HepG2 (cell line): ENCODE results near the gene ZNF23. TPM values are rescaled to one million over a fixed set of nuclear protein-coding genes. Genes with fewer than 3 reads are reported as not detected.

Experiments used
- ATF7 ChIP-seq, 2 experiments: fragments of 450-650 bp in 1 of 2; sonication (generic) in 1 of 2; formaldehyde crosslinking in 1 of 2; IDR thresholded peaks; 2 replicates each; pipeline versions ENCODE4 v1.4.0 to v1.6.1; 2016 to 2020; ENCODE audit warnings: antibody characterized with exemption in 1 of 2, mild to moderate bottlenecking in 1 of 2, missing genetic modification reagents in 1 of 2
- BHLHE40 ChIP-seq: IDR thresholded peaks from 2 replicates; pipeline ENCODE4 v1.6.1; 2011; ENCODE audit warnings: low read length, improper control_type of control experiment
- DMAP1 ChIP-seq: IDR thresholded peaks from 2 replicates; pipeline ENCODE4 v1.6.1; 2016
- FOXO1 ChIP-seq: sonication (generic); formaldehyde crosslinking; IDR thresholded peaks from 2 replicates; pipeline ENCODE4 v1.4.0; 2020; ENCODE audit warnings: missing genetic modification reagents
- KLF13 ChIP-seq: sonication (generic); formaldehyde crosslinking; IDR thresholded peaks from 2 replicates; pipeline ENCODE4 v1.4.0; 2020; ENCODE audit warnings: mild to moderate bottlenecking, missing genetic modification reagents
- PPARG ChIP-seq: conservative IDR thresholded peaks from 2 replicates; pipeline ENCODE4 v1.6.1; 2016; ENCODE audit warnings: missing biosample characterization, missing genetic modification reagents
- RARG ChIP-seq: sonication (generic); formaldehyde crosslinking; IDR thresholded peaks from 2 replicates; pipeline ENCODE4 v1.4.0; 2020; ENCODE audit warnings: low read depth, mild to moderate bottlenecking, missing genetic modification reagents
- SP4 ChIP-seq: sonication (generic); formaldehyde crosslinking; IDR thresholded peaks from 2 replicates; pipeline ENCODE4 v1.8.1; 2023; ENCODE audit warnings: mild to moderate bottlenecking, missing genetic modification reagents
- TBL1XR1 ChIP-seq: fragments of 150-350 bp; IDR thresholded peaks from 2 replicates; pipeline ENCODE4 v1.6.1; 2014; ENCODE audit warnings: borderline replicate concordance, low read length; ENCODE audit not compliant: partially characterized antibody
- TCF7 ChIP-seq: sonication (generic); IDR thresholded peaks from 2 replicates; pipeline ENCODE4 v1.6.1; 2016; ENCODE audit warnings: antibody characterized with exemption, low read depth
- TRIM24 ChIP-seq: sonication (generic); formaldehyde crosslinking; IDR thresholded peaks from 2 replicates; pipeline ENCODE4 v1.8.0; 2022; ENCODE audit warnings: mild to moderate bottlenecking, missing genetic modification reagents
- ZFP82 ChIP-seq: sonication (generic); formaldehyde crosslinking; IDR thresholded peaks from 2 replicates; pipeline ENCODE4 v1.5.1; 2020; ENCODE audit warnings: mild to moderate bottlenecking, missing genetic modification reagents, borderline replicate concordance
- ZNF230 ChIP-seq: sonication (generic); formaldehyde crosslinking; IDR thresholded peaks from 2 replicates; pipeline ENCODE4 v1.4.0; 2020; ENCODE audit warnings: mild to moderate bottlenecking, missing genetic modification reagents
- ZNF260 ChIP-seq: sonication (generic); formaldehyde crosslinking; IDR thresholded peaks from 2 replicates; pipeline ENCODE4 v1.4.0; 2020; ENCODE audit warnings: missing genetic modification reagents, low read depth, mild to moderate bottlenecking, borderline replicate concordance
- ZNF296 ChIP-seq: sonication (generic); formaldehyde crosslinking; conservative IDR thresholded peaks from 2 replicates; pipeline ENCODE4 v1.5.0; 2020; ENCODE audit warnings: mild to moderate bottlenecking, missing genetic modification reagents
- ZNF33B ChIP-seq: sonication (generic); formaldehyde crosslinking; IDR thresholded peaks from 2 replicates; pipeline ENCODE4 v1.5.1; 2020; ENCODE audit warnings: mild to moderate bottlenecking, missing genetic modification reagents
- ZNF367 ChIP-seq: sonication (generic); formaldehyde crosslinking; IDR thresholded peaks from 2 replicates; pipeline ENCODE4 v1.4.0; 2020; ENCODE audit warnings: missing genetic modification reagents, borderline replicate concordance
- ZNF460 ChIP-seq: sonication (generic); formaldehyde crosslinking; IDR thresholded peaks from 2 replicates; pipeline ENCODE4 v1.5.1; 2020; ENCODE audit warnings: missing genetic modification reagents, mild to moderate bottlenecking, borderline replicate concordance
- ZNF607 ChIP-seq: sonication (generic); formaldehyde crosslinking; IDR thresholded peaks from 2 replicates; pipeline ENCODE4 v1.5.1; 2020; ENCODE audit warnings: missing genetic modification reagents, mild to moderate bottlenecking, borderline replicate concordance
- polyA plus RNA-seq, 8 experiments: library from polyadenylated mRNA; depleted of rRNA in 3 of 8; stranded (reverse) in 7 of 8; unstranded in 1 of 8; fragments of >200 nt; fragmentation: Illumina TruSeq in 4 of 8; extraction: Trizol in 4 of 8; gene quantifications; 2 replicates each; pipeline versions ENCODE4 v1.2.1 to v1.2.3, GENCODE V29; 2011 to 2016; ENCODE audit warnings: low read depth in 4 of 8, missing spikeins in 1 of 8, mixed read lengths in 1 of 8; ENCODE audit not compliant: insufficient read depth in 1 of 8
- total RNA-seq, 5 experiments: library from RNA; depleted of rRNA; stranded (reverse); fragments of >200 nt; fragmentation: Illumina TruSeq; extraction: Trizol; gene quantifications; 2 replicates each; pipeline ENCODE4 v1.2.3, GENCODE V29; 2016; ENCODE audit warnings: low read depth in 1 of 5
- TF ChIP-seq, protein P1 (sequence below): sonication (generic); formaldehyde crosslinking; IDR thresholded peaks from 2 replicates; pipeline ENCODE4 v1.5.0; 2020; ENCODE audit warnings: missing genetic modification reagents
- TF ChIP-seq, protein P2 (sequence below): IDR thresholded peaks from 2 replicates; pipeline ENCODE4 v1.6.1; 2016; ENCODE audit warnings: low read depth, control low read depth
- TF ChIP-seq, protein P3 (sequence below): sonication (generic); formaldehyde crosslinking; IDR thresholded peaks from 2 replicates; pipeline ENCODE4 v1.5.0; 2020; ENCODE audit warnings: missing genetic modification reagents, mild to moderate bottlenecking, borderline replicate concordance
- TF ChIP-seq, protein P4 (sequence below): sonication (generic); formaldehyde crosslinking; IDR thresholded peaks from 2 replicates; pipeline ENCODE4 v1.4.0; 2020; ENCODE audit warnings: missing genetic modification reagents

The ZNF23 gene
- total and polyA plus RNA-seq, 2 of the 13 experiments (the other 11 are each of a cell fraction or from before 2014, with no cell fraction given), result 8.6 to 12.2 TPM

DNA sequence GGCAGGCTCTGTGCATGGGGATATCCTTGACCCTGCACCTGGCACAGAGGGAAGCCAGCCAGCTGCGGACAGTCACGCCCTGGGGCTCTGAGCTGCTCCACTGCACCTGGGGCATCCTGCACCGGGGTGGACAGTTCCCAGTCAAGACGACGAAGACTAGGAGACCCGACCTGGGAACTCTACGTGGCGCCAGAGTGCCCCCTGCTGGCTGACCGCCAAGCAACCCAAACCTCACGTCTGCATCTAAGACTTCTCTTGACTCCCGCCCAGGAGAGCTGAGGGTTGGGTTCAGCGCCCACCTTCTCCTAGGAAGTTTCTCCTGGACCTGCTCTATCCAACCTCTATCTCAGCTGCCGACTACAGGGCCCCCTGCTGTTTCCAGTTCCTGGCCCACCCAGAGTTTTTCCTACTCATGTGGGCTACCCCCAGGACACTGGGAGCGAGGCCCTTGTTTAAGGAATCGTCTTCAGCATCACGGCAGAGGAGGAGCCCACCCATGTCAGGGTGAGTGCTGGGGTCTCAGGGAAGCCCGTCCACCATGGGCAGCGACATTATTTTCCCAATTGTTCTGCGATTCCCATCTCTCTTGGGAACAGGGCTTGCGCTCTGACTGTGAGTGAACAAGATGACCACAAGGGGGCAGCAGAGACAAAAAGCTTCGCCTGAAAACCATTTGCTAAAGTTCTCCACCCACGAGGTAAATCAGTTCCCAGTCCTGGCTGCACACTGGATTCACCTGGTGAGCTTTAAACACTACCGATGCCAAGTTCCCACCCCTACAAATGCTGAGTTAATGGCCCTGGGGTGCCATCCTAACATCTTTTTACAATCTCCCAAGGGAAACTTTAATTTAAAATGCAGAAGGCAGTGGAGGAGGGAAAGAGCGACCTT, 49.5 kb downstream of the ZNF23 start (continued):
- no peak for TF ChIP-seq TBL1XR1
- no peak for TF ChIP-seq ZNF607 (CRISPR knock-in tag)
- no peak; the same call in 1 of the 2 replicates for TF ChIP-seq ZNF230
- TF ChIP-seq TCF7, result no peak
- no peak for TF ChIP-seq KLF13 (CRISPR knock-in tag)
- no peak for TF ChIP-seq ZNF296 (CRISPR knock-in tag)
- TF ChIP-seq ZNF367 (CRISPR knock-in tag), result no peak
- peak; percentile 52; the same call in 1 of the 2 replicates for TF ChIP-seq SP4 (CRISPR knock-in tag)
- no peak for TF ChIP-seq DMAP1 (CRISPR knock-in tag)
- TF ChIP-seq ZFP82 (CRISPR knock-in tag), result no peak
- no peak for TF ChIP-seq ZNF460 (CRISPR knock-in tag)
- TF ChIP-seq ZNF260, result no peak
- no peak for TF ChIP-seq TRIM24 (CRISPR knock-in tag)
- TF ChIP-seq, protein P1, sequence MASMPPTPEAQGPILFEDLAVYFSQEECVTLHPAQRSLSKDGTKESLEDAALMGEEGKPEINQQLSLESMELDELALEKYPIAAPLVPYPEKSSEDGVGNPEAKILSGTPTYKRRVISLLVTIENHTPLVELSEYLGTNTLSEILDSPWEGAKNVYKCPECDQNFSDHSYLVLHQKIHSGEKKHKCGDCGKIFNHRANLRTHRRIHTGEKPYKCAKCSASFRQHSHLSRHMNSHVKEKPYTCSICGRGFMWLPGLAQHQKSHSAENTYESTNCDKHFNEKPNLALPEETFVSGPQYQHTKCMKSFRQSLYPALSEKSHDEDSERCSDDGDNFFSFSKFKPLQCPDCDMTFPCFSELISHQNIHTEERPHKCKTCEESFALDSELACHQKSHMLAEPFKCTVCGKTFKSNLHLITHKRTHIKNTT (CRISPR knock-in tag), result no peak
- TF ChIP-seq, protein P2, sequence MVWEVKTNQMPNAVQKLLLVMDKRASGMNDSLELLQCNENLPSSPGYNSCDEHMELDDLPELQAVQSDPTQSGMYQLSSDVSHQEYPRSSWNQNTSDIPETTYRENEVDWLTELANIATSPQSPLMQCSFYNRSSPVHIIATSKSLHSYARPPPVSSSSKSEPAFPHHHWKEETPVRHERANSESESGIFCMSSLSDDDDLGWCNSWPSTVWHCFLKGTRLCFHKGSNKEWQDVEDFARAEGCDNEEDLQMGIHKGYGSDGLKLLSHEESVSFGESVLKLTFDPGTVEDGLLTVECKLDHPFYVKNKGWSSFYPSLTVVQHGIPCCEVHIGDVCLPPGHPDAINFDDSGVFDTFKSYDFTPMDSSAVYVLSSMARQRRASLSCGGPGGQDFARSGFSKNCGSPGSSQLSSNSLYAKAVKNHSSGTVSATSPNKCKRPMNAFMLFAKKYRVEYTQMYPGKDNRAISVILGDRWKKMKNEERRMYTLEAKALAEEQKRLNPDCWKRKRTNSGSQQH, result no peak
- TF ChIP-seq ATF7 (IDR thresholded peaks at IDR 0.05), result no peak
- no peak for TF ChIP-seq ATF7 (CRISPR knock-in tag; IDR thresholded peaks at IDR 0.05)
- TF ChIP-seq, protein P3, sequence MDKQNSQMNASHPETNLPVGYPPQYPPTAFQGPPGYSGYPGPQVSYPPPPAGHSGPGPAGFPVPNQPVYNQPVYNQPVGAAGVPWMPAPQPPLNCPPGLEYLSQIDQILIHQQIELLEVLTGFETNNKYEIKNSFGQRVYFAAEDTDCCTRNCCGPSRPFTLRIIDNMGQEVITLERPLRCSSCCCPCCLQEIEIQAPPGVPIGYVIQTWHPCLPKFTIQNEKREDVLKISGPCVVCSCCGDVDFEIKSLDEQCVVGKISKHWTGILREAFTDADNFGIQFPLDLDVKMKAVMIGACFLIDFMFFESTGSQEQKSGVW (CRISPR knock-in tag), result no peak
- no peak for TF ChIP-seq FOXO1
- TF ChIP-seq PPARG (CRISPR knock-in tag), result no peak
- no peak for TF ChIP-seq BHLHE40
- no peak for TF ChIP-seq RARG
- TF ChIP-seq ZNF33B (CRISPR knock-in tag), result no peak
- TF ChIP-seq, protein P4, sequence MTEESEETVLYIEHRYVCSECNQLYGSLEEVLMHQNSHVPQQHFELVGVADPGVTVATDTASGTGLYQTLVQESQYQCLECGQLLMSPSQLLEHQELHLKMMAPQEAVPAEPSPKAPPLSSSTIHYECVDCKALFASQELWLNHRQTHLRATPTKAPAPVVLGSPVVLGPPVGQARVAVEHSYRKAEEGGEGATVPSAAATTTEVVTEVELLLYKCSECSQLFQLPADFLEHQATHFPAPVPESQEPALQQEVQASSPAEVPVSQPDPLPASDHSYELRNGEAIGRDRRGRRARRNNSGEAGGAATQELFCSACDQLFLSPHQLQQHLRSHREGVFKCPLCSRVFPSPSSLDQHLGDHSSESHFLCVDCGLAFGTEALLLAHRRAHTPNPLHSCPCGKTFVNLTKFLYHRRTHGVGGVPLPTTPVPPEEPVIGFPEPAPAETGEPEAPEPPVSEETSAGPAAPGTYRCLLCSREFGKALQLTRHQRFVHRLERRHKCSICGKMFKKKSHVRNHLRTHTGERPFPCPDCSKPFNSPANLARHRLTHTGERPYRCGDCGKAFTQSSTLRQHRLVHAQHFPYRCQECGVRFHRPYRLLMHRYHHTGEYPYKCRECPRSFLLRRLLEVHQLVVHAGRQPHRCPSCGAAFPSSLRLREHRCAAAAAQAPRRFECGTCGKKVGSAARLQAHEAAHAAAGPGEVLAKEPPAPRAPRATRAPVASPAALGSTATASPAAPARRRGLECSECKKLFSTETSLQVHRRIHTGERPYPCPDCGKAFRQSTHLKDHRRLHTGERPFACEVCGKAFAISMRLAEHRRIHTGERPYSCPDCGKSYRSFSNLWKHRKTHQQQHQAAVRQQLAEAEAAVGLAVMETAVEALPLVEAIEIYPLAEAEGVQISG (CRISPR knock-in tag), result peak; percentile 31; the same call in 1 of the 2 replicates
